Measurements from ENCODE around the gene DNAJC24. TPM values are rescaled to one million over a fixed set of nuclear protein-coding genes. Genes with fewer than 3 reads are reported as not detected.
A peak's percentile ranks its signal among the peaks of the same experiment; 100 is the strongest.

DNAJC24 gene
- total RNA-seq, 4 donors from 2014 or later: 13.1 to 20.1 (median 16.6) TPM

DNA sequence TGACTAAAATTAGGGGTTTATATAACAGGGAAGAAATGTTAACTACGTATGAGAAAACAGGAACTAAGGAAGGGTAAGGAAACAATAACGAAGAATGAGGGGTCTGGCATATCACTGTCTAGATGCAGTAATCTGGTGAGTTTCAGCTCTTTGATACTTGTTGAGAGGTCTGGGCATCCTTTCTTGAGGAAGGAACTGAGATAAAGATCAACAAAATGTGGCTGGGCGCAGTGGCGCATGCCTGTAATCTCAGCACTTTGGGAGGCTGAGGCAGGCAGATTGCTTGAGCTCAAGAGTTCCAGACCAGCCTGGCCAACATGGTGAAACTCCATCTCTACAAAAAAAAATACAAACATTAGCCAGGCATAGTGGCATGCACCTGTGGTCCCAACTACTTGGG, 2.9 kb upstream of the DNAJC24 start:
- ATAC-seq (no peak), DNase-seq (no peak)
- Histone ChIP-seq H3K27ac (no peak overlapping the region), H3K4me1 (peaks cover 14 to 19% of the 10 kb centered on the region in 2 donors), H3K4me3 (no peak overlapping the region), H3K36me3 (no peaks in the 10 kb centered on the region), H3K9me3 (no peaks in the 10 kb centered on the region), H3K27me3 (no peaks in the 10 kb centered on the region)
- in situ Hi-C loops (cut with MboI; ENCODE audit: low sequenced_read_pairs in 4 of 4): no loop called here
- intact Hi-C loops (cut with DNase I; ENCODE audit: low total_unique reads): no loop called here
- TF ChIP-seq, protein P1, sequence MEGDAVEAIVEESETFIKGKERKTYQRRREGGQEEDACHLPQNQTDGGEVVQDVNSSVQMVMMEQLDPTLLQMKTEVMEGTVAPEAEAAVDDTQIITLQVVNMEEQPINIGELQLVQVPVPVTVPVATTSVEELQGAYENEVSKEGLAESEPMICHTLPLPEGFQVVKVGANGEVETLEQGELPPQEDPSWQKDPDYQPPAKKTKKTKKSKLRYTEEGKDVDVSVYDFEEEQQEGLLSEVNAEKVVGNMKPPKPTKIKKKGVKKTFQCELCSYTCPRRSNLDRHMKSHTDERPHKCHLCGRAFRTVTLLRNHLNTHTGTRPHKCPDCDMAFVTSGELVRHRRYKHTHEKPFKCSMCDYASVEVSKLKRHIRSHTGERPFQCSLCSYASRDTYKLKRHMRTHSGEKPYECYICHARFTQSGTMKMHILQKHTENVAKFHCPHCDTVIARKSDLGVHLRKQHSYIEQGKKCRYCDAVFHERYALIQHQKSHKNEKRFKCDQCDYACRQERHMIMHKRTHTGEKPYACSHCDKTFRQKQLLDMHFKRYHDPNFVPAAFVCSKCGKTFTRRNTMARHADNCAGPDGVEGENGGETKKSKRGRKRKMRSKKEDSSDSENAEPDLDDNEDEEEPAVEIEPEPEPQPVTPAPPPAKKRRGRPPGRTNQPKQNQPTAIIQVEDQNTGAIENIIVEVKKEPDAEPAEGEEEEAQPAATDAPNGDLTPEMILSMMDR (IDR thresholded peaks at IDR 0.05 in 4 of 5, conservative IDR thresholded peaks at IDR 0.05 in 1 of 5): no peak
- TF ChIP-seq POLR2A (IDR thresholded peaks at IDR 0.05): no peak

DNA sequence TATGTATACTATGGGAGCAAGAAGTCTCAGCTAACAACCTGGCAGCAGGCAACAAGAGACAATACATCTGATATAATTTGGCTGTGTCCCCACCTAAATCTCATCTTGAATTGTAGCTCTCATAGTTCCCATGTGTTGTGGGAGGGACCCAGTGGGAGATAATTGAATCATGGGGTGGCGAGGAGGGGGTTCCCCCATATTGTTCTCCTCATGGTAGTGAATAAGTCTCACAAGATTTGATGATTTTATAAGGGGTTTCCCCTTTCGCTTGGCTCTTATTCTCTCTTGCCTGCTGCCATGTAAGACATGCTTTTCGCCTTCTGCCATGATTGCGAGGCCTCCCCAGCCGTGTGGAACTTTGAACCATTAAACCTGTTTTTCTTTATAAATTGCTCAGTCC, 6.2 kb downstream of the DNAJC24 start:
- intact Hi-C loops (cut with DNase I; ENCODE audit: low total_unique reads): no loop called here

DNA sequence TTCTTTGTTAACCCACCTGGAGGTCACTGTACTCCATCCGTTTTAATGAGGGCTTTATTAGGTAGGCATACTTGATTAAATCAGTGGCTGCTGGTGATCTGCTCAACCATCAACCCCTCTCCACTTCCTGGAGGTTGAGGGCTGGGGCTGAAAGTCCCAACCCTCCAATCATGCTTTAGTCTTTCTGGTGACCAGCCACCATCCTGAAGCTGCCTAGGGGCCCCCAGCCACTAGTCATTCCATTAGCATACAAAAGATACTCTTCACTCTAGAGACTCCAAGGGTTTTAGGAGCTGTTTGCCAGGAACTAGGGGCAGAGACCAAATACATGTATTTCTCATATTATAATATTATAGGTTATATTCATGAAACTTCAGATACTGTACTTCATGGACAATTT, 13.5 kb downstream of the DNAJC24 start:
- Histone ChIP-seq H3K9me3 (no peaks in the 10 kb centered on the region), H3K27ac (no peak overlapping the region), H3K4me1 (no peaks in the 10 kb centered on the region), H3K36me3 (no peaks in the 10 kb centered on the region), H3K4me3 (no peak overlapping the region), H3K27me3 (no peaks in the 10 kb centered on the region)
- intact Hi-C loops (cut with DNase I; ENCODE audit: low total_unique reads) (no loop called here), in situ Hi-C loops (cut with MboI; ENCODE audit: low sequenced_read_pairs in 4 of 4) (no loop called here)
- ATAC-seq: no peak
- DNase-seq: no peak
- TF ChIP-seq POLR2A (IDR thresholded peaks at IDR 0.05): no peak
- TF ChIP-seq, protein P1 (IDR thresholded peaks at IDR 0.05 in 4 of 5, conservative IDR thresholded peaks at IDR 0.05 in 1 of 5): no peak

More for the DNA sequence above, 6.2 kb downstream of the DNAJC24 start:
- H3K27me3 ChIP-seq: no peaks in the 10 kb centered on the region
- H3K36me3 ChIP-seq: no peaks in the 10 kb centered on the region
- H3K4me3 ChIP-seq: no peak overlapping the region
- no peaks in the 10 kb centered on the region for H3K9me3 ChIP-seq
- no peak for DNase-seq
- no peak overlapping the region for H3K27ac ChIP-seq
- H3K4me1 ChIP-seq: peaks cover 2 to 7% of the 10 kb centered on the region in 2 donors
- no peak for ATAC-seq
- TF ChIP-seq POLR2A (IDR thresholded peaks at IDR 0.05): no peak
- in situ Hi-C loops (cut with MboI; ENCODE audit: low sequenced_read_pairs in 4 of 4): no loop called here

DNA sequence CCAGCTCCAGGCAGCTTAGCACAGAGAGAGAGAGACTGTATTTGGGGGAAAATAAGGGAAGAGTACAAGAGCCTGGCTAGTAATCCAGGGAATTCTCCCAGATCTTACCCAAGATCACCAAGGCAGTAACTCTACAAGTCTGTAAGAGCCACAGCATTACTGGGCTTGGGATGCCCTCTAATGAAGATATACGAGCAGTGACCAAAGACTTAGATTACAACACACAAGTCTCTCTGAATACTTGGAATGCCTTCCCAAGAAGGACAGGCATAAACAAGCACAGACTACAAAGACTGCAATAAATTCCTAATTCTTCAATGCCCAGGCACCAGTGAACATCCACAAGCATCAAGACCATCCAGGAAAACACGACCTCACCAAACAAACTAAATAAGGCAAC, 17.7 kb downstream of the DNAJC24 start:
- Histone ChIP-seq H3K27ac (no peak overlapping the region), H3K27me3 (no peaks in the 10 kb centered on the region), H3K4me3 (no peak overlapping the region), H3K36me3 (no peaks in the 10 kb centered on the region), H3K4me1 (no peaks in the 10 kb centered on the region), H3K9me3 (no peaks in the 10 kb centered on the region)
- no peak for ATAC-seq
- intact Hi-C loops (cut with DNase I; ENCODE audit: low total_unique reads): loop anchor here (5.0 kb wide), 1 partner anchor 145 kb away; no protein-coding TSS in a partner anchor
- DNase-seq: no peak
- in situ Hi-C loops (cut with MboI; ENCODE audit: low sequenced_read_pairs in 4 of 4): no loop called here
- TF ChIP-seq POLR2A (IDR thresholded peaks at IDR 0.05): no peak
- TF ChIP-seq, protein P1 (IDR thresholded peaks at IDR 0.05 in 4 of 5, conservative IDR thresholded peaks at IDR 0.05 in 1 of 5): no peak

DNA sequence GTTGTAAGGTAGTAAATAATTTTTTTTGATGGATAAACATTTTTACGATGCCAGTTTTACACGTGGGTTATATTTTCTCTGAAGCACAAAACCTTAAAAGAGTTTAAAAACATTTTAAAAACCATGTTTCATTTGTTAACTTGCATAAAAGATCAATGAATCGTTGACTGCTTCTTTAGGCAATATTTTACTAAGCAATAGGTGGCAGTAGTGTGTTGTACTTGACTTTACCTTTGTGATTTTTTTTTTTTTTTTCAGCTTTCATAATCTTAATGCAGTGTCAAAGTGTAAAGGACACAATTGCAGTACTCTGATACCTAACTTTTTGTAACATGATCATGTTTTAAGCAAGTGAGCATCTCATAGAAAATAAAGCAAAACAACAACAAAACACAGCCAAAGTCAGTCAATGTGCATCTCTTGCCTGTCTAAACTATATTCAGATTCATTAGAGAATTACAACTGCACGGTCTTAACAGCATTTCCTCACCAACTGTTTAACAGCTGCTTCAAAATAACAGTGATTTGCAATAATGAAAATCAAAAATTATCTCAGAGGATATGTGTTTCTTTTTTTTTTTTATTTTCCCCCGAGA, 27.7 kb downstream of the DNAJC24 start:
- no peak for DNase-seq
- H3K27ac ChIP-seq: no peak overlapping the region
- intact Hi-C loops (cut with DNase I; ENCODE audit: low total_unique reads) (loop anchor here (5.0 kb wide), 1 partner anchor 475 kb away; no protein-coding TSS in a partner anchor), in situ Hi-C loops (cut with MboI; ENCODE audit: low sequenced_read_pairs in 4 of 4) (loop anchor here in 1 of 4 donors (10.0 kb wide), 1 partner anchor 467 kb away; no protein-coding TSS in a partner anchor)
- H3K4me3 ChIP-seq: no peak overlapping the region
- TF ChIP-seq POLR2A (IDR thresholded peaks at IDR 0.05): no peak
- TF ChIP-seq, protein P1 (IDR thresholded peaks at IDR 0.05 in 4 of 5, conservative IDR thresholded peaks at IDR 0.05 in 1 of 5): peak in 3 of 5 experiments; percentile 47 to 55 (median 52)
- H3K27me3 ChIP-seq: no peaks in the 10 kb centered on the region
- no peaks in the 10 kb centered on the region for H3K4me1 ChIP-seq
- H3K9me3 ChIP-seq: no peaks in the 10 kb centered on the region
- ATAC-seq: peak in 1 of 2 donors; percentile 30
- no peaks in the 10 kb centered on the region for H3K36me3 ChIP-seq

Data from gastrocnemius medialis (tissue), 4 donors.